SIG-M5 treated with dmso at 0.1 percent for 504 hours (cell line): ENCODE measurements around the gene CIBAR2.
"Not testable (repeated sequence)": the region's sequence is repeated elsewhere in the genome, so short reads cannot be mapped to it uniquely, and the experiment has no call there.

ENCODE experiments used
- DNase-seq: peaks from one replicate; lab custom pipeline; 2025; ENCODE audit not compliant: unreplicated experiment; lab: John Stamatoyannopoulos, UW

Gene CIBAR2

GRCh38 chr16:85065099-85065498, 47.2 kb downstream of the CIBAR2 start:
- no peak for DNase-seq

GRCh38 chr16:85064186-85064585, 48.1 kb downstream of the CIBAR2 start:
- DNase-seq, result no peak

- no peak for DNase-seq
These were observed 49.4 kb downstream of the CIBAR2 start for GRCh38 chr16:85062845-85063244.

DNA sequence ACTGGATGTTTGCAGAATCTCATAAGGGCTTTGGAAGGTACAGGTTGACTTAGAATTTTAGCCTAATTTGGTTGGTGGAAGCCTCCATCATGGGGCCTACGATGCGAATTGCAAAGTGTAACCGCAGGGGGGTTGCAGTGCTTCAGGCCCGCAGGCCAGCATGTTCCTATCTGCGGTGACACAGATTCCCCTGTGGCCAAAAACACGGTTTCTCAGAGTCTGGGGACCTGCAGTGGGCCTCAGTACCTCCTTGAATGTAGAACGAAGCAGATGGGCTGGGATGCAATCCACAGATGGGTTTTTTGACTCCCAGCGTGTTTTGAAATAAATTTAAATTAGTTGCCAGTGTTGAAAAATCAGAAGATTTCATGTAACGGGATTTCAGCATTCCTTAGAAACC, 49.9 kb downstream of the CIBAR2 start:
- DNase-seq, result no peak

- peak; percentile 73 for DNase-seq
These were observed 50.7 kb downstream of the CIBAR2 start for GRCh38 chr16:85061566-85061965.

GRCh38 chr16:85058909-85059308, 53.4 kb downstream of the CIBAR2 start:
- no peak for DNase-seq

DNA sequence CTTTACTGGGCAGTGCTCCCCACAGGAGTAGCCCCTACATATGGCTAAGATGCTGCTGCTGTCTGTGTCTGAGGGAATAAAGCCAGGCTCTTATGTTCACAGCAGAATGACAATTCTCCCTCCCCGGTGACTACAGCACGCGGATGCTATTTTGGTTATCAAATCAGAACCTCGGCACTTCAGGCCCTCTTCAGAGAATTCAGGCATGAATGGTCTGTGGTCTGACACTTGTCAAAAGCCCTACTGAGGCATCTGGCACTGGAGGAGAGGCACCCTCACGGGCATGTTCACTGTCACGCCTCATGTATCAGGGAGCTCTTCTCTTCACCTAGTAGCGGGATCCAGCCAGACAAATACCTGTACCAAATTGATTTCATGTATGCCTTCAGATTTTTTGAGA, 54.3 kb downstream of the CIBAR2 start:
- no peak for DNase-seq

- no peak for DNase-seq
These were observed 54.9 kb downstream of the CIBAR2 start for GRCh38 chr16:85057212-85057889.

DNA sequence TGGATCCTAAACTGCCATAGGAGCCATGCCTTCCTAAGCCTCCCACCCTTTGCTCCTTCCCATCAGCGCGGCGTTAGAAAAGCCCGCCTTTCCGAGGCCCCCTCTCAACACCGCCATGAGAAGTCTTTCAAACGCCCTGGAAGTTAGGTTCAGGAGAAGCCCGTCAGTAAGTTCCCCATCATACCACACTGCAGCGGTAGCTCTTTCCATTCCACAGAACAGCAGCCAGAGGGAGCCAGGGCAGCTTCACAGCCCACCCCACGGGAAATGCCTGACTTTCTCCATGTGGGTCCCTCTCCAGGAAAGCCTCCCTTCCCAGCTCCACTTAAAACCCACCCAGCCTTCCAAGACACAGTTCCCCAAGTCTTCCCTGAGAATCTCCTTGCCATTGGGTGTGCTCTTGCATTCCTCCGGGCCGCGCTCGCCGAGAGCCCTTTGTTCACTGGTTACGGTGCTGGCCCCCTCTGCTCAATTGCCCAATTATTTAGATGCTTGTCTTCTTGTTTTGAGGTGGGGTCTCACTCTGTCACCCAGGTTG, 56.0 kb downstream of the CIBAR2 start:
- DNase-seq, result peak; percentile 3

DNA sequence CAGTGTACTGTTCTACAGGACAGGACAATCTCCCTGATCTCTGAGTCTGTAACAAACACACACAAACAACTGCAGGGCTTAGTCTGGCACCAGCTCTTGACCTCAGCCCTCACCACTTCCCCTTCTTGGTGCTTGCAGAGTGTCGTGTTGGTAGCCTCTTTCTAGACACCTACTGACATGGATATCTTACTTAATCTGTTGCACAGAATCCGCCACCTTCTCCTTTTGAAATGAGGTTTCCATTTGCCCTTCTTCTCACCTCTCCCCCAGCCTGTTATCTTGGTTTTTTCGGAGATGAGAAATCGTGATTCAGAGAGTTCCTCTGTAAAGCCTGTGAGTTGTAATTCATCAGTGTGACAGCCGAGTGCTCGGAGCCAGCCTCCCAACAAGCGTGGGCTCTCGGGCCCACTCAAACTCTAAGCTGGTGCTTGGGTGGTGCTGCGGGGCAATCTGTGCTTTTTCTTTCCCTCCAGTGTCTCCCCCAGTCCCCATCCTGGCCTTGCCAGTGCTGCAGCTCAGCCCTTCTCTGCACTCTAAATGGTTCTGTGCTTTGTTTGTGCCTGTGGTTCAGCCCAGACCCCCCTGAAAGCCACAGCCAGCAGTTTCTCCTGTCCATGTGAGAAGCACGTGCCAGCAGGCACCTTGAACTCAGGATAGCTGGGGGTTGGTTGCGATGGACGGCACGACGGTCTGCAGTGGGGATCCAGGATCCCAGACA, 56.6 kb downstream of the CIBAR2 start:
- DNase-seq, result peak; percentile 97

GRCh38 chr16:85054948-85055492, 57.3 kb downstream of the CIBAR2 start:
- DNase-seq, result no peak

DNA sequence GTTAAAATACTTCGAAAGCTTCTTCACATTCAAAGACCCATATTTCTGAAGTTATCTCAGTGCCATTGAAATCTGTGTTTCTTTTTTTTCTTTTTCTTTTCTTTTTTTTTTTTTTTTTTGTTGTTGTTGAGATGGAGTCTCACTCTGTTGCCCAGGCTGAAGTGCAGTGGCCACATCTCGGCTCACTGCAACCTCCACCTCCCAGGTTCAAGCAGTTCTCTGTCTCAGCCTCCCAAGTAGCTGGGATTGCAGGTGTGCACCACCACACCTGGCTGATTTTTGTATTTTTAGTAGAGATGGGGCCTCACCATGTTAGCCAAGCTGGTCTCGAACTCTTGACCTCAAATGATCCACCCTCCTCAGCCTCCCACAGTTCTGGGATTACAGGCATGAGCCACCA, 58.0 kb downstream of the CIBAR2 start:
- DNase-seq, result not testable (repeated sequence)

DNA sequence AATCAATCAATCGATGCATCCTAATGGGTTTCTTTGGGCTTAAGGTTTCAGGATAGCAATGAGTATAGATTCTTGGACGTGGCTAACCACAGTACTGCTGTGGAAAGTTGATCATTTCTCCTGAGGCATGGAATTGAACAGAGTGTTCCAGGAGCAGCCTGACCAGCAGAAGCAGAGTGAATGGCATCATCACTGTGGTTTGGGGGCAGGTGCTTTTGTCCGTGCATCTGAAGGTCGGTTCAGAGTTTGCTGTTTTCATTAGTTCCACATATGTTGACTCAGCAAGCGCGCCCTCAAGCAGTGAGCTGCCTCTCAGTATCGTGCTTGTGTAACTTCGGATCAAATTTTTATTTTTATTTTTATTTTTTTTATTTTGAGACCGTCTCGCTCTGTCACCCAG, 59.7 kb downstream of the CIBAR2 start:
- no peak for DNase-seq

- DNase-seq, result no peak
These were observed 60.6 kb downstream of the CIBAR2 start for GRCh38 chr16:85051683-85052082.

GRCh38 chr16:85051067-85051581, 61.1 kb downstream of the CIBAR2 start:
- DNase-seq, result no peak

DNA sequence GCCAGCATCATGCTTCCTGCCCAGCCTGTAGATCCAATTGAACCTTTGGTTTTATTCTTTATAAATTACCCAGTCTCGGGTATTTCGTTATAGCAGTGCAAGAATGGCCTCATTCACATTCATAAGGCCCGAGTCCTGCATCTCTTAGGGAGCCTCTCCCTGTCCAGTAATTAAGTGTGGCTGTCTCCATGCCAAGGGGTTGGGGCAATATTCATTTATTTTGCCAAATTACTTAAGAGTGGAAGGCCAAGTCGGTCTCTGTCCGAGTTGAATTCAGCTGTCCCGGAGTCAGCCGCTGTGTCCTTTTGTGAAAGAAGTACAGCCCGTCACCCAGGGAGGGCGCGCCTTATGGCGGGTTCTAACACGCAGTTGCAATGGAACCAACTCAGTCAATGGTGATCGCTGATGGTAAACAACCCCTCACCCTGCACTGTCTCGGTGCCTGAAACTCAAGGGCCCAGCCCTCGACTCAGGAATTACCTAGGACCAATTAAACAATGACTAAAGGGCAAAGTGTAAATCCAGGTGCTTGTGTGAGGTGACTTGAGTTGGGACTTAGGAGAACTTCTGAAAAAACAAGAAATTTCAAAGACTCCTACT, 62.5 kb downstream of the CIBAR2 start:
- no peak for DNase-seq

DNA sequence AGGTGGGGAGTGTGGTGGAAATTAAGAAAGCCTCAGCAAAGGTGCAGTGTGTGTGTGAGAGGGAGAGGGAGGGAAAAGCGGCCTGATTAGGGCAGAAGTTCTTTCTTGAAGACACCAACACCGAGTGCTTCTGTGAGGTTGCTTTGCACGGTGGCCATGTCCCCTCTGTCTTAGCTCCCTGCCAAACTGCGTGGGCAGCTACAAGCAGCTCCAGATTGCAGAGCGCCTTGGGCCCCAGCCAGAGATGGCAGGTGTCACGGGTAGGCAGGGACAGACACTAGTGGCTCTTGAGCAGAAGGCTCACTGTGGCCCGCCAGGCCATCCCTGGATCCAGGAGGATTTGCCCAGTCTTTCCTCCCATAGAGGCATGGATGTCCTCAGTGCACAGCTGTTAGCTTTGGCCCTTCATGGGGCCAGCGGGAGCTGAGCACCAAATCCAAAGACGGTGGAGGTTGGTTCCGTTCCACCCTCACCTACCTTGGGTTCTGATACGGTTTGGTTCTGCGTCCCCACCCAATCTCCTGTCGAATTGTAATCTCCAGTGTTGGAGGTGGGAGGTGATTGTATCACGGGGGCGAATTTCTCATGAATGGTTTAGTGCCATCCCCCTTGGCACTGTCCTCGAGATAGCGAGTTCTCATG, 63.2 kb downstream of the CIBAR2 start:
- no peak for DNase-seq
